ENCODE results near the gene ZNF780B.

GRCh38 chr19:40103600-40103999 is 47.6 kb upstream of the ZNF780B start:
- TF ChIP-seq TAF1 (IDR thresholded peaks at IDR 0.05; ENCODE audit: borderline replicate concordance, low read depth, low read length) (no peak), POLR2A (IDR thresholded peaks at IDR 0.05; ENCODE audit: low read depth, low read length) (no peak)
